Stimulated activated CD8-positive, alpha-beta memory T cell treated with anti-CD3 and anti-CD28 coated beads, Interleukin-2, amount 100 ng/mL, for 48 hours (primary cell): ENCODE measurements around the gene IL24.
A peak's percentile ranks its signal among the peaks of the same experiment; 100 is the strongest.

Source experiments
- DNase-seq, 2 donors: peaks; one replicate each; pipeline ENCODE4 v3.0.0-alpha.2; 2020; ENCODE audit warnings: low read depth in 2 of 2

Gene IL24

GRCh38 chr1:206924592-206925105, 27.4 kb downstream of the IL24 start:
- no peak for DNase-seq

GRCh38 chr1:206925106-206925736, 28.0 kb downstream of the IL24 start:
- DNase-seq = peak; percentile 55 to 57

GRCh38 chr1:206926286-206926685, 29.0 kb downstream of the IL24 start:
- DNase-seq = no peak

GRCh38 chr1:206929524-206929923, 32.3 kb downstream of the IL24 start:
- no peak for DNase-seq

GRCh38 chr1:206930210-206930798, 33.1 kb downstream of the IL24 start:
- peak; percentile 47 to 58 for DNase-seq

GRCh38 chr1:206931709-206932108, 34.5 kb downstream of the IL24 start:
- no peak for DNase-seq

GRCh38 chr1:206932177-206932576, 34.9 kb downstream of the IL24 start:
- no peak for DNase-seq

- DNase-seq = peak; percentile 54 to 65
Observed at GRCh38 chr1:206933333-206933945, 36.2 kb downstream of the IL24 start.

GRCh38 chr1:206935491-206936067, 38.3 kb downstream of the IL24 start:
- DNase-seq = peak; percentile 43 to 50

- no peak for DNase-seq
Observed at GRCh38 chr1:206937425-206937824, 40.2 kb downstream of the IL24 start.

GRCh38 chr1:206939131-206939530, 41.9 kb downstream of the IL24 start:
- DNase-seq = no peak

GRCh38 chr1:206939841-206940587, 42.8 kb downstream of the IL24 start:
- no peak for DNase-seq

GRCh38 chr1:206940588-206940936, 43.3 kb downstream of the IL24 start:
- DNase-seq = no peak

- no peak for DNase-seq
Observed at GRCh38 chr1:206941766-206942418, 44.6 kb downstream of the IL24 start.

- DNase-seq = no peak
Observed at GRCh38 chr1:206944703-206945102, 47.5 kb downstream of the IL24 start.

GRCh38 chr1:206945779-206946178, 48.5 kb downstream of the IL24 start:
- DNase-seq = no peak

- no peak for DNase-seq
Observed at GRCh38 chr1:206946261-206946660, 49.0 kb downstream of the IL24 start, which contains the start of gene PIGR. Gene PIGR, minus strand, starts transcription at chr1:206946466. Its CDS starts 5,935 bp downstream, at chr1:206940531.

- DNase-seq = no peak
Observed at GRCh38 chr1:206947255-206947654, 50.0 kb downstream of the IL24 start.

- no peak for DNase-seq
Observed at GRCh38 chr1:206949208-206949607, 52.0 kb downstream of the IL24 start.

- no peak for DNase-seq
Observed at GRCh38 chr1:206949641-206950040, 52.4 kb downstream of the IL24 start.

GRCh38 chr1:206951318-206952100, 54.3 kb downstream of the IL24 start:
- no peak for DNase-seq
